OCI-LY1 (cell line): ENCODE measurements around the gene SLAIN2.

Source experiments
- EZH2 ChIP-seq: fragments of 200-600 bp; sonication (generic), shearing (Covaris generic); IDR thresholded peaks from 2 replicates; pipeline ENCODE4 v1.8.0; 2017; ENCODE audit warnings: borderline replicate concordance, mixed run types, mild to moderate bottlenecking, antibody characterized with exemption, low read length, moderate library complexity, mixed read lengths
- TF ChIP-seq, protein P1 (sequence below): fragments of 200-600 bp; sonication (generic), shearing (Covaris generic); IDR thresholded peaks from 2 replicates; pipeline ENCODE4 v1.5.1; 2017; ENCODE audit warnings: mild to moderate bottlenecking, antibody characterized with exemption, low read length, moderate library complexity, mixed read lengths

DNA sequence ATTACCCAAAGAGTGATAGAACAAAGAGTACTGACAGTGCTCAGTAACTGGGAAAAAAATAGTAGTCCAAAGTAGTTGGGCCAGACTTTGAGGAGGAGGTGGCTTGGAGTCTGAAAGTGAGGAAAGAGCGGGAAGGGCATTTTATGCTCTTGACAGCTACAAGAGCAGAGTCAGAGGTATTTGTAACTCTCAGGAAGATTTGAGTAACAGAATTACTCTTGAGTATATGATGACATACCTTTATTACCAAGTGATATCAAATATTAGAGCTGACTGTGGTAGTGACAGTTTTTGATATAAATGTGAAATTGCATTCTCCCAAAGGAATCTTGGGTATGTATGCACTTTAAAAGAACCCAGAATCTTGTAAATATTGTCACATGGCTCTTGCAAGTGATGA, 2.2 kb downstream of the SLAIN2 start:
- TF ChIP-seq, protein P1, sequence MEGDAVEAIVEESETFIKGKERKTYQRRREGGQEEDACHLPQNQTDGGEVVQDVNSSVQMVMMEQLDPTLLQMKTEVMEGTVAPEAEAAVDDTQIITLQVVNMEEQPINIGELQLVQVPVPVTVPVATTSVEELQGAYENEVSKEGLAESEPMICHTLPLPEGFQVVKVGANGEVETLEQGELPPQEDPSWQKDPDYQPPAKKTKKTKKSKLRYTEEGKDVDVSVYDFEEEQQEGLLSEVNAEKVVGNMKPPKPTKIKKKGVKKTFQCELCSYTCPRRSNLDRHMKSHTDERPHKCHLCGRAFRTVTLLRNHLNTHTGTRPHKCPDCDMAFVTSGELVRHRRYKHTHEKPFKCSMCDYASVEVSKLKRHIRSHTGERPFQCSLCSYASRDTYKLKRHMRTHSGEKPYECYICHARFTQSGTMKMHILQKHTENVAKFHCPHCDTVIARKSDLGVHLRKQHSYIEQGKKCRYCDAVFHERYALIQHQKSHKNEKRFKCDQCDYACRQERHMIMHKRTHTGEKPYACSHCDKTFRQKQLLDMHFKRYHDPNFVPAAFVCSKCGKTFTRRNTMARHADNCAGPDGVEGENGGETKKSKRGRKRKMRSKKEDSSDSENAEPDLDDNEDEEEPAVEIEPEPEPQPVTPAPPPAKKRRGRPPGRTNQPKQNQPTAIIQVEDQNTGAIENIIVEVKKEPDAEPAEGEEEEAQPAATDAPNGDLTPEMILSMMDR = no peak
- TF ChIP-seq EZH2 = no peak
